ENCODE measurements around the gene TLK1.

DNA sequence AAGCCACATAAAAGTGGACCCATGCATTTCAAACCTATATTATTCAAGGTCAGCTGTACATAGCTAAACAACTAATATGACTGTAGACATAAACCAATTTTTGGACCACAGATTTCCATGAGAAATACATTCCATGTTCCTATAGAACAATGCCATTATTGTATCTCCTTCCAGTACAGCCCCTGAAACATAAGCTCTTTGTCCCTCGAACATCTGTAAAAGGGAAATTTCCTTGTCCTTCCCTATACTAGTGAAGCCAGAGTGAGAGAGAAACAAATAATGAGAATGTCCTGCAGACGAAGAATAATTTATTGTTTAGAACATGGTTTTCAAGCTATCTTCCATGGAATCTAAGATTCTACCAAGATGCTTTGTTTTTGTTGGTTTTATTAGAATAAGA is 156.3 kb downstream of the TLK1 start:
- TF ChIP-seq ZBTB33 (IDR thresholded peaks at IDR 0.05; ENCODE audit: borderline replicate concordance, low read depth), result no peak
- TF ChIP-seq, protein P1, sequence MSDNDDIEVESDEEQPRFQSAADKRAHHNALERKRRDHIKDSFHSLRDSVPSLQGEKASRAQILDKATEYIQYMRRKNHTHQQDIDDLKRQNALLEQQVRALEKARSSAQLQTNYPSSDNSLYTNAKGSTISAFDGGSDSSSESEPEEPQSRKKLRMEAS (IDR thresholded peaks at IDR 0.05; ENCODE audit: low read depth), result no peak
- no peak for TF ChIP-seq RXRA (IDR thresholded peaks at IDR 0.05; ENCODE audit: borderline replicate concordance, low read depth)
- no peak for TF ChIP-seq EZH2phosphoT487 (IDR thresholded peaks at IDR 0.05; ENCODE audit: borderline replicate concordance, low read depth)
- TF ChIP-seq, protein P2, sequence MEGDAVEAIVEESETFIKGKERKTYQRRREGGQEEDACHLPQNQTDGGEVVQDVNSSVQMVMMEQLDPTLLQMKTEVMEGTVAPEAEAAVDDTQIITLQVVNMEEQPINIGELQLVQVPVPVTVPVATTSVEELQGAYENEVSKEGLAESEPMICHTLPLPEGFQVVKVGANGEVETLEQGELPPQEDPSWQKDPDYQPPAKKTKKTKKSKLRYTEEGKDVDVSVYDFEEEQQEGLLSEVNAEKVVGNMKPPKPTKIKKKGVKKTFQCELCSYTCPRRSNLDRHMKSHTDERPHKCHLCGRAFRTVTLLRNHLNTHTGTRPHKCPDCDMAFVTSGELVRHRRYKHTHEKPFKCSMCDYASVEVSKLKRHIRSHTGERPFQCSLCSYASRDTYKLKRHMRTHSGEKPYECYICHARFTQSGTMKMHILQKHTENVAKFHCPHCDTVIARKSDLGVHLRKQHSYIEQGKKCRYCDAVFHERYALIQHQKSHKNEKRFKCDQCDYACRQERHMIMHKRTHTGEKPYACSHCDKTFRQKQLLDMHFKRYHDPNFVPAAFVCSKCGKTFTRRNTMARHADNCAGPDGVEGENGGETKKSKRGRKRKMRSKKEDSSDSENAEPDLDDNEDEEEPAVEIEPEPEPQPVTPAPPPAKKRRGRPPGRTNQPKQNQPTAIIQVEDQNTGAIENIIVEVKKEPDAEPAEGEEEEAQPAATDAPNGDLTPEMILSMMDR (IDR thresholded peaks at IDR 0.05), result no peak
- no peak for TF ChIP-seq POLR2AphosphoS5 (IDR thresholded peaks at IDR 0.05; ENCODE audit: low read depth, low read length)
- TF ChIP-seq RCOR1 (IDR thresholded peaks at IDR 0.05; ENCODE audit: low read length), result no peak
- TF ChIP-seq REST (IDR thresholded peaks at IDR 0.05; ENCODE audit: low read depth, low read length), result no peak
- no peak for TF ChIP-seq TAF1 (IDR thresholded peaks at IDR 0.05; ENCODE audit: borderline replicate concordance, low read depth, low read length)
- no peak for TF ChIP-seq TCF12 (IDR thresholded peaks at IDR 0.05)
- no peak for TF ChIP-seq RFX5 (IDR thresholded peaks at IDR 0.05; ENCODE audit: low read length)
- TF ChIP-seq YY1 (IDR thresholded peaks at IDR 0.05; ENCODE audit: low read depth), result no peak
